Measurements from ENCODE around the gene NUDT19.
"Not testable (repeated sequence)": the region's sequence is repeated elsewhere in the genome, so short reads cannot be mapped to it uniquely, and the experiment has no call there.

NUDT19 gene

DNA sequence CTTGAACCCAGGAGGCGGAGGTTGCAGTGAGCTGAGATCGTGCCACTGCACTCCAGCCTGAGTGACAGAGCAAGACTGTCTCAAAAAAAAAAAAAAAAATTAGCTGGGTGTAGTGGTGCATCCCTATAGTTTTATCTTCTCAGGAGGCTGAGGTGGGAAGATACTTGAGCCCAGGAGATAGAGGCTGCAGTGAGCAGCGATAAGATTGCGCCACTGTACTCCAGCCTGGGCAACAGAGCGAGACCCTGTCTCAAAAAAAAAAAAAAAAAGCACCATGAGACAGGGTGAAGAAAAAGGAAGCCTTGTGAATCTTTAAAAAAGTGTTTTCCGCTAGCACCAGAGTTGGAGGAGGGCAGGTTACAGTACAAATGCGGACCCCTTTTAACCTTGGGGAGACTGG, 24.6 kb downstream of the NUDT19 start:
- not testable (repeated sequence) for DNase-seq (ENCODE audit: low read depth)

DNA sequence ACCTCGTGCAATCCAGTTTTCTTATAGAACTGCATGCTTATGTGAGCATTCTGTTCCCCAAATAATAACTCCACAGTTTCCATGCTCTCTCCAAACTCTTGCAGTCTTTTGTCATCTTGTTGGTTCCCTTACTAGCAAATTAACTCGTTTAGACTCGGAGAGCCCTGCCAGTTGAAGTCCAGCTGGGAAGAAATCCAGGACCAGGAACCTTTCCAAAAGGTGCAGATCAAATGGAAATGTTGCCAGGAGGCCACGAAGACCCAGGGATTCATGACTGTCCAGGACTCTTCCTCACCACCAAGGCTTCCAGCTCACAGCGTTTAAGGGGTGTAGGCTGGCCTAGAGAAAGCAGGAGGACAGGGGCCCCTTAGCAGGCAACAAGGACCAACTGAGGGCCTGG, 25.9 kb downstream of the NUDT19 start:
- DNase-seq (ENCODE audit: low read depth) = no peak

DNA sequence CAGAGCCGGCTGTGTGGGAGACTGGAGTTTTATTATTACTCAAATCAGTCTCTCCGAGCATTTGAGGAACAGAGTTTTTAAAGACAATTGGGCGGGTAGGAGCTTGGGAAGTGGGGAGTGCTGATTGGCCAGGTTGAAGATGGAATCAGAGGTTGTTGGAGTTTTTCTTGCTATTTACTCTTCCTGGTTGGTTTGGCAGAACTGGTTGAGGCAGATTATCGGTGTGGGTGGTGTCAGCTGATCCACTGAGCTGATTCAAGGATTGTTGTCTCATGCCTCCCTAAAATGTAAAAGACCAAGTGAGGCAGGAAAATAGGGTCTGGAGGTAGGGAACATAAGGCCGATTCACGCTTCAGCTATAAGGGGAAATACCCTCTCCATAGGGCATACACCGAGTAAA, 26.7 kb downstream of the NUDT19 start:
- no peak for DNase-seq (ENCODE audit: low read depth)

DNA sequence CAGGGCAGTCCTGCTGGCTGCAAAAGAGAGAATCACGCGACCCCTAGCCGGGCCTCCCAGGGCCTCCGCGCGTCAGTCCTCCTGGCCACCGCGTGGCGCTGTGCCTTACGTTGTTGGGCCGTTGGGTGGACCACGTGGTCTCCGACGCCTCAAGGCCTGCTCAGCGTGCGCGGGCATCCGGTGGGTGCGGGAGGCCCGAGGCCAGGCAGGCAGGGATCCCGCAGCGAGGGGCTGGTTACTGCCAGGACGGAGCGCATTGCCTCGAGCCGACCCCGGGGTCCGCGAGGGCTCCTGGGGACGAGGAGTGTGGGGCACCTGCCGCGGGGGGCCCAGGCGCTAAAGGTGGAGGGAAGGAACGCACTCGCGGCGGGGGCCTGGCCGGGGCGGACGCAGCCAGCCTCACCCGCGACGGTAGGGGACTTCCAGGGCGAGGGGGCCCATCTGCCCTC, 28.0 kb downstream of the NUDT19 start, which contains the start of gene TDRD12:
TDRD12 (plus strand) TSS at position 157 of the 449 bp plus-strand sequence. CDS start 306 bp downstream, outside the sequence.
- DNase-seq (ENCODE audit: low read depth) = no peak

DNA sequence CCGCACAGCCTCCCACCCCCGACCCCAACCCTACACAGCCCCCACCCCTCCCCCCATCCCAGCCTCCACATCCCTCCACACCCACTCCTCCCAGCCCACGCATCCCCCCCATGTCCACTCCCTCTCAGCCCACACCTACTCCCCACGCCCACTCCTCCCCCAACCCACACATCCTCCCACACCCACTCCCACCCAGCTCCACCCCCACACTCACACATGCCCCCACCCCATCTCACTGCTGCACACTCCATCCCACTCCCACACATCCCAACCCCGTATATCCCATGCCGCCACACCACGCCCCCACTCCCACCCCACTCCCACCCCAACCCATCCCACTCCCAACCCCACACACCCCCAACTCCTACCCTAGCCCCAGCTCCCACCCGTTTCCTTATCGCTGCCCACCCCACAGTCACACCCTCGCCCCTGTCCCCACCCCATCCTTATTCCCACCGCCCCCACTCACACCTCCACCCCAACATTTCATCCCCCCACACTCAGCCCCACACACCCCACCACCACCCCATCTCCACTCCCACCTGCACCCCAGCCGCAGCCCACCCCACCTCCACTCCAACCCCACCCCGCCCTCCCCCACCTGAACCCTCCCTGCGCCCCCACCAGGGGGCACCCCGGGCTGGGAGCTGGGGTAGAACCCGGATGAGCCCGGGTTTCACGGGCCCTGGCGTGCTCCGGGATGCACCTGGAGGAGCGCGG, 28.8 kb downstream of the NUDT19 start:
- no peak for DNase-seq (ENCODE audit: low read depth)

DNA sequence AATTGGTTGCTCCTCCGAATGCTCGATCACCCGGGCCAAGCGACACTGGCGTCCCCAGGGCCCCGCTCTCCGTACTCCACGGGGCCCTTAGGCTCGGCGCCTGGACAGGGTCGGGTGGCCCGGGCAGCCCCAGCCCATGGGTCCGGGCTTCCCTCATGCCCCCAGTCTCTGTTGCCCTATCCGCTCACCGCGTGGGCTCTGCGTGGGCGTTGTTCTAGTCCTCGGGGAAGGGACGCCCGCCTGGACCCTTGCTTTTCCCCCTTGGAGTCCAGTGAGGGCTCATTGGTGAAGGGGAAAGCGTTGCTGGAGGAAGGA, 29.3 kb downstream of the NUDT19 start:
- DNase-seq (ENCODE audit: low read depth) = no peak

DNA sequence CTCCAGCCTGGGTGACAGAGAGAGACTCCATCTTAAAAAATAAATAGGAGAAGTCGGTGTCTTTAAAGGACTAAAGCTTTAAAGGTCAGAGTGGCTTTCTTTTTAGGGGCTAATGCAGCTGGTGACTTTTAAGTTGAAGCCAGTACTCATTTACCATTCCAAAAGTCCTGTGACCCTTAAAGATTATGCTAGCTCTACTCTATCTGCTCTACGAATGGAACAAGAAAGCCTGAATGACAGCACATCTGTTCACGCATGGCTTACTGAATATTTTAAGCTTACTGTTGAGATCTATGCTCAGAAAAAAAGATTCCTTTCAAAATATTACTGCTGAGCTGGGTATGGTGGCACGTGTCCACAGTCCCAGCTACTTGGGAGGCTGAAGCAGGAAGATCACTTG, 44.3 kb downstream of the NUDT19 start:
- DNase-seq (ENCODE audit: low read depth) = no peak

DNA sequence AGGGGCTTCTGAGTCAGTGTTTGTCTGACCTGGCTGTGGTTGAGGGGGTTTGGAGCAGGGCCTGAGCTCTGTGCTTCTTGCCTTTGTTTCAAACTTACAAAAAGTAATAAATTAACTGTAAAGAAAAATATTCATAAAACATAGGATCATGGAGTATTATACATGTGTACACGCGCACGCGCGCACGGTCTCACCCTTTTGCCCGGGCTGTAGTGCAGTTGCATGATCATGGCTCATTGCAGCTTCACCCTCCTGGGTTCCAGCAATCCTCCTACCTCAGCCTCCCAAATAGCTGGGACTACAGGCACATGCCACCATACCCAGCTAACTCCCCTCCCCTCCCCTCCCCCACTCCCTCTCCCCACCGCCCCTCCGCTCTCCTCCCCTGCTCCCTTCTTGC, 51.4 kb downstream of the NUDT19 start:
- no peak for DNase-seq (ENCODE audit: low read depth)

DNA sequence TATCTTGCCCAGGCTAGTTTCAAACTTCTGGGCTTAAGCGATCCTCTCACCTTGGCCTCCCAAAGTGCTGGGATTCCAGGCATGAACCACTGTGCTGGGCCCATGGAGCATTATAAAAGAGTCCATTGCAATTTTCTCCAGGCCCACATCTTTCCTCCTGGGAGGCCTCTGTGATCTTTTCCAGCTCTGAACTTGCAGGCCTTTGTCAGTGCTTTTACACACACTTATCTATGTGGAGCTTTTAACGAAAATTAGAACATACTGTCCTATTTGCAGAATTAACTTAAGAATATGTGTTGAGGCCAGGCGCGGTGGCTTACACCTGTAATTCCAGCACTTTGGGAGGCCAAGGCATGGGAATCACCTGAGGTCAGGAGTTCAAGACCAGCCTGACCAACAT, 51.8 kb downstream of the NUDT19 start:
- no peak for DNase-seq (ENCODE audit: low read depth)

DNA sequence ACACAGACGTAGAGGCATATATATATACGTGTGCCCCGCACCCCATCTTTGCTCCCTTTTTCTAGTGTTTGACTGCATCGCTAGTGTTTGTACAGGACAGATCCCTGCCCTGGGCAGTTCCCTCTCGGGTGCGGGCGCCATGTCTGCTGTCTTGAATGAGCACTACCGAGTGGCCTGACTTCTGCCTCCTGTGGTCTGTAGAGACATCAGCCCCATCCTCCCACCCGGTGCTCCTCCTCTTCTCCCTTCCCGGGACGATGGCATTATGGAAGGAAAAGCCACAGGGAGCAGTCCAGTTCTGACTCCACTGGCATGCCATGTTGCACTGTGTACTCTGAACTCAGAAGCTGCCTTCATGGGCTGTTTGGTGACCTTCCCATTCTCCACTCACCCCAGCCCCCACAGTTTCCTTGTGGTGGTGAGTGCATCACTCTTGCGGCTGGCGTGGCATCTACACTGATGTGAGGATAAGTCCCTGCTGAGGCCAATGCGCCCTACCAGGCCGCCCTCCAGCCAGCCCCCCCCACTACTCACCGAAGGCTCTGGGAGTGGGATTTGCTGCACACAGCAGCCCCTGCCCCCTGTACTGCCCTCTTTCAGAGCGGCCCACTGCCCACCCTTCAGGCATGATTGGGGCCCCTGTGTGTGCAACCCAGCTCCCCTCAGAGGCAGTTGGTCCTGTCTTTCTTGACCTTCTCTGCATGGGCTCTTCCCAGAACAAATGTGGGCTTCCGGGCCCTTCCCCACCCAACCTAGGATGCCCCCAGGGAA, 53.1 kb downstream of the NUDT19 start:
- no peak for DNase-seq (ENCODE audit: low read depth)

DNA sequence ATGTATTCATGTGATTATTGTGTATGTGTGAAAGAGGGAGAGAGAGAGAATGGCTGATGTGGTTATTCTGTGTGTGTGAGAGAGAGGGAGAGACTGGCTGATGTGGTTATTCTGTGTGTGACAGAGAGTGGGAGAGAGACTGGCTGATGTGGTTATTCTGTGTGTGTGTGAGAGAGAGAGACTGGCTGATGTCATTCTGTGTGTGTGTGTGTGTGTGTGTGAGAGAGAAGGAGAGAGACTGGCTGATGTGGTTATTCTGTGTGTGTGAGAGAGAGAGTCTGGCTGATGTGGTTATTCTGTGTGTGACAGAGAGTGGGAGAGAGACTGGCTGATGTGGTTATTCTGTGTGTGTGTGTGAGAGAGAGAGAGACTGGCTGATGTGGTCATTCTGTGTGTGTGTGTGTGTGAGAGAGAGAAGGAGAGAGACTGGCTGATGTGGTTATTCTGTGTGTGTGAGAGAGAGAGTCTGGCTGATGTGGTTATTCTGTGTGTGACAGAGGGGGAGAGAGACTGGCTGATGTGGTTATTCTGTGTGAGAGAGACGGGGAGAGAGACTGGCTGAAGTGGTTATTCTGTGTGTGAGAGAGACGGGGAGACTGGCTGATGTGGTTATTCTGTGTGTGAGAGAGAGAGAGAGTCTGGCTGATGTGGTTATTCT, 54.1 kb downstream of the NUDT19 start:
- peak; percentile 39 for DNase-seq (ENCODE audit: low read depth)

DNA sequence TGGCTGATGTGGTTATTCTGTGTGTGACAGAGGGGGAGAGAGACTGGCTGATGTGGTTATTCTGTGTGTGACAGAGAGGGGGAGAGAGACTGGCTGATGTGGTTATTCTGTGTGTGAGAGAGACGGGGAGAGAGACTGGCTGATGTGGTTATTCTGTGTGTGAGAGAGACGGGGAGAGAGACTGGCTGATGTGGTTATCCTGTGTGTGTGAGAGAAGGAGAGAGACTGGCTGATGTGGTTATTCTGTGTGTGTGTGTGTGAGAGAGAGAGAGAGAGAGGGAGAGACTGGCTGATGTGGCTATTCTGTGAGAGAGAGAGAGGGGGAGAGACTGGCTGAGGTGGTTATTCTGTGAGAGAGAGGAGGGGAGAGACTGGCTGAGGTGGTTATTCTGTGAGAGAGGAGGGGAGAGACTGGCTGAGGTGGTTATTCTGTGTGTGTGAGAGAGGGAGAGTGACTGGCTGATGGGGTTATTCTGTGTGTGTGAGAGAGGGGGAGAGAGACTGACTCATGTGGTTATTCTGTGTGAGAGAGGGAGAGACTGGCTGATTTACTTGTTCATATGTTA, 55.1 kb downstream of the NUDT19 start:
- DNase-seq (ENCODE audit: low read depth) = peak; percentile 49

DNA sequence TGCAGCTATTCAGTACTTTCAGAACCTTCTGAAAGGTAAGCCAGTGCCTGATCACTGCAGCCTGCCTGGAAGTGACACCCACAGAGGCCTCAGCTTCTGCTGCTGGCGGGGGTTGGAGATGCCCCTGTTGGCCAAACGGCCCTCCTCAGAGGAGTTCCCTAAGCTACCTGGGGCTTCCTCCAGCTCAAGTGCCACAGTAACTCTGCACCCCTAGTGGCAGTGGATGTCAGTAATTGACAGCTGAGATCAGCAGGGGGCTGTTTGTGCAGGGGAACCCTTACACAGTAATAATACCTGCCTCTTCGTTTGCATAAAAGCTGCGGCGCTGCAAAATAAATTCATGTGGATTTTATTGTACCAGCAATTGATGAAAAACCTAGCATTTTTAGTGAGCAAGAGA, 56.9 kb downstream of the NUDT19 start:
- DNase-seq (ENCODE audit: low read depth) = no peak

DNA sequence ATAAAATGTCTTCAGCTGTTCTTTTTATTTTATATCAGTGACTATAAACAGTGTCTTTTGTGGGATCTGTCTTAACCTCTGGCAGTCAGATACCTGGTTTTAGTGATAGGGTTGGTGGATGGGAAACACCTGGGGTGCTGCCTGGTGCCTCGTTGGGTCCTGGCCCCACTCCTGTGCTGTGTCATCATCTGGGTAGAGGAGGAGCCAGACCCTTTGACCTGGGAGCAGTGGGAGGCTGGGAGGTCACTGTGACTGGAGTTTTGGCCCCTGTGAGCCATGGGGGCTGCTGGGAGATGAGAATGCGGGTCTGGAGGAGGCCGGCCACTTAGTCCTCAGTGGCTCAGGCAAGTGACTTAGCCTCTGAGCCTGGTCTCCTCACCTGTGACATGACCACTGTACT, 57.3 kb downstream of the NUDT19 start:
- no peak for DNase-seq (ENCODE audit: low read depth)

DNA sequence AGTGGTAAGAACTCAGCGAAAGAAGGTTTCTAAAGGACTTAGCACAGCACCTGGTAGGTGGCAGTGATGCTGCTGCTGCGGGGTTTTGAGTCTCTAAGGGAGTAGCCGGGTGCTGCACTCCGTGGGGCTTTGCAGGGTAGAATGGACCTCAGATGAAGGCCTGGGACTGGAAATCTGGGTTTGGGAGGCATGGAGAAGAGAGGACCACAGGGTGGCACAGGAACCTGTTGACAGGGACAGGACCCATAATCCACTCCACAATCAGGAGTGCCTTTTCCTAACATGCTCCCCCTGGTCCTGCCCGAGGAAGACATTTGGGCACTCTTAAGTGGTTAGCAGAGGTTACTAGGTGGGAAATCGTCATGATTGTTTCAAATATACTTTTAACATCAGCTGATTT, 57.7 kb downstream of the NUDT19 start:
- DNase-seq (ENCODE audit: low read depth) = no peak

DNA sequence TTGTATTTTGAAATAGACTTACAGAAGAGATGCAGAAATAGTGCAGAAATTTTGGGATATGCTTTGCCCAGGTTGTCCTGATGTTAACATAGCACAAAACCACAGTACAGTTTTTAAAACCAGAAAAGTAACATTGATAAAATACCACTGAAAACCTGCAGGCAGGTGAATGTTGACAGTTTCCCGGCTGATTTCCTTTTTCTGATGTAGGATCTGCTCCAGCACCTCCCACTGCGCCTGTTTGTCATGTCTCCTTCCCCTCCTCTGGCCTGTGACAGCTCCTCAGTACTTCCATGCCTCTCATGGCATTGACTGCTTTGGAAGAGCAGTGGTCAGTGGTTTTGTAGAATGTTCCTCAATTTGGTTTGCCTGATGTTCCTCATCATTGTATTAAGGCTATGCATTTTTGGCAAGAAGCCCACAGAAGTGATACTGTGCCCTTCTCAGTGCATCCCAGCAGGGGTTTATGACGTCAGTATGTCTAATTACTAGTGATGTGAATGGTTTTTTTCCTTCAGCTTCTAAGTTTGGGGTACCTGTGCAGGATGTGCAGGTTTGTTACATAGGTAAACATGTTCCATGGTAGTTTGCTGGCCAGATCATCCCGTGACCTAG, 58.9 kb downstream of the NUDT19 start:
- no peak for DNase-seq (ENCODE audit: low read depth)

DNA sequence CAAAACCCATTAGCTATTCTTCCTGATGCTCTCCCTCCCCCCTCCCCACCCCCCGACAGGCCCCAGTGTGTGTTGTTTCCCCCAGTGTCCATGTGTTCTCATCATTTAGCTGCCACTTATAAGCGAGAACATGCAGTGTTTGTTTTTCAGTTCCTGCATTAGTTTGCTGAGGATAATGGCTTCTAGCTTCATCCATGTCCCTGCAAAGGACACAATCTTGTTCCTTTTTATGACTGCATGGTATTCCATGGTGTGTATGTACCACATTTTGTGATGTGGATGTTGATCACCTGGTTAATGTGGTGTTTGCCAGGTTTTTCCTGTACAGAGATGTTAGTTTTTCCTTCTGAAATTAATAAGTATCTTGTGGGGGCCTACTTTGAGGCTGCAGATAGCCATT, 59.4 kb downstream of the NUDT19 start:
- no peak for DNase-seq (ENCODE audit: low read depth)

DNA sequence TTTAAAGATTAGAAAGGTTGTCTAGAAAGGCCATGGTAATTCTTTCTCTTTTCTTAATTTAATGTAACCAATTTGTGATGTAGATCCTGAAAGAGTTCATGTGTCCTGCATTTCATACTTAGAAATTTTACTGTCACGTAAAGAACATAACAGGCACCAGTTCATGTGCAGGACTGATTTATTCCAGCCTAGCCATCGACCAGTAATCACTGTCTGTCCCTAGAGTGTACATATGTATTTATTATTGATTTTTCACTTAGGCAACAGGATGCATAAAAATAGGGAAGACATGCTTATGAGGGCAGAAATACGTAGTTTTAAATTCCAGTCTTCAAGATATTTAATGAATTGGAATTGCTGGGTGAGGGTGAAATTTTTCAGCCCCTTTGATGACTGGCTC, 65.6 kb downstream of the NUDT19 start:
- DNase-seq (ENCODE audit: low read depth) = no peak

Measured in T-helper 22 cell (primary cell).